ENCODE measurements around the gene SETDB1. TPM values are rescaled to one million over a fixed set of nuclear protein-coding genes. Genes with fewer than 3 reads are reported as not detected.
A peak's percentile ranks its signal among the peaks of the same experiment; 100 is the strongest.

Gene SETDB1
- total and polyA plus RNA-seq, 2 of the 13 experiments (the other 11 are each of a cell fraction or from before 2014, with no cell fraction given), result 33.1 to 34.6 TPM

DNA sequence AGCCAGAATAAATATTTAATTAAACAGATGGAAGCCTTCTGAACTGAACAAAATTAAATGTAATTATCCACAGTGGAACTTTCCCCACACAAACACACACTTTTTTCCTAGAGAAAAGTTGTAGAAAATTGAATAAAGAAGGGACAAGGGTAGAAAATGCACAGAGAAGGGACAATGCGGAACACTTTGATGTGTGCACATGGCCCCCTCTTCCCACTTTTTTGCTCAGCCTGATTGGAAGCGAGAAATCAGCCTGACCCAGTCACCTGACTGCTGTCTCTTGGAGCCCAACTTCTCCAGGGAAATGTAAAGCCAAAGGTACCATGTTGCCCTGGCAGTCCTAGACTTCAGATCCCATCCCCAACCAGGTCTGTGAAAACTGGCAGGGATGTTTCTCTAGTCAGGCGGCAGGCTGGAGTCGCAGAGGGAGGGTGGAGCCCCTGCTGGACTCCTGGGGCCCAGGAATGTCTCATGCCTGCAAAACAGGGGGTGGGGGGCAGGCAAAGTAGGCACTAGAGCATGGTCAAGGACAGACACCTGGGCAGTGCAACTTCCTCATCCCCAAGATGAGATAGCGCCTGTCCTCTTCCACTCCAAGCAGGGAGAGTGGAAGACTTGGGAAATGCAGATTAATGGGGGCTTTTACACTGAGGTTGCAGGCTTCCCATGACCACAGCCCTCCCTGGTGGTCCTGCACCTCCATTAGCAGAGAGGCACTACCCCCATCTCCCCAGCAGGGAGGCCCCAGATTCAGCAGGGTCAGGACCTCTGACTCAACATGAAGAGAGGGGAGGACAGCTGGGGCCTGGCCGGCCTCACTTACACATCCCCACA, 45.6 kb downstream of the SETDB1 start (continued):
- 0 out of 2 replicates have a peak, but pooled peaks have one; percentile 13 for TF ChIP-seq ZNF501 (CRISPR knock-in tag; IDR thresholded peaks at IDR 0.05)
- no peak for TF ChIP-seq SRSF1 (optimal IDR thresholded peaks at IDR 0.05; ENCODE audit: low read depth, low read length)
- peak; percentile 74 for TF ChIP-seq TEAD3 (CRISPR knock-in tag; optimal IDR thresholded peaks at IDR 0.05; ENCODE audit: borderline replicate concordance)
- TF ChIP-seq ZNF570 (CRISPR knock-in tag; IDR thresholded peaks at IDR 0.05; ENCODE audit: borderline replicate concordance), result no peak
- TF ChIP-seq, protein P1, sequence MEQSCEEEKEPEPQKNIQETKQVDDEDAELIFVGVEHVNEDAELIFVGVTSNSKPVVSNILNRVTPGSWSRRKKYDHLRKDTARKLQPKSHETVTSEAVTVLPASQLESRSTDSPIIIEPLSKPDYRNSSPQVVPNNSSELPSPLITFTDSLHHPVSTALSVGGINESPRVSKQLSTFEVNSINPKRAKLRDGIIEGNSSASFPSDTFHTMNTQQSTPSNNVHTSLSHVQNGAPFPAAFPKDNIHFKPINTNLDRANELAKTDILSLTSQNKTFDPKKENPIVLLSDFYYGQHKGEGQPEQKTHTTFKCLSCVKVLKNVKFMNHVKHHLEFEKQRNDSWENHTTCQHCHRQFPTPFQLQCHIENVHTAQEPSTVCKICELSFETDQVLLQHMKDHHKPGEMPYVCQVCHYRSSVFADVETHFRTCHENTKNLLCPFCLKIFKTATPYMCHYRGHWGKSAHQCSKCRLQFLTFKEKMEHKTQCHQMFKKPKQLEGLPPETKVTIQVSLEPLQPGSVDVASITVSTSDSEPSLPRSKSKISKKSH (CRISPR knock-in tag; IDR thresholded peaks at IDR 0.05; ENCODE audit: borderline replicate concordance), result peak; percentile 34; the same call in 1 of the 2 replicates
- no peak for TF ChIP-seq ZXDC (CRISPR knock-in tag; IDR thresholded peaks at IDR 0.05)
- 0 out of 2 replicates have a peak, but pooled peaks have one; percentile 62 for TF ChIP-seq JUND (CRISPR knock-in tag; IDR thresholded peaks at IDR 0.05)
- TF ChIP-seq RXRB (CRISPR knock-in tag; IDR thresholded peaks at IDR 0.05; ENCODE audit: borderline replicate concordance), result peak; percentile 49; the same call in 1 of the 2 replicates
- TF ChIP-seq, protein P2, sequence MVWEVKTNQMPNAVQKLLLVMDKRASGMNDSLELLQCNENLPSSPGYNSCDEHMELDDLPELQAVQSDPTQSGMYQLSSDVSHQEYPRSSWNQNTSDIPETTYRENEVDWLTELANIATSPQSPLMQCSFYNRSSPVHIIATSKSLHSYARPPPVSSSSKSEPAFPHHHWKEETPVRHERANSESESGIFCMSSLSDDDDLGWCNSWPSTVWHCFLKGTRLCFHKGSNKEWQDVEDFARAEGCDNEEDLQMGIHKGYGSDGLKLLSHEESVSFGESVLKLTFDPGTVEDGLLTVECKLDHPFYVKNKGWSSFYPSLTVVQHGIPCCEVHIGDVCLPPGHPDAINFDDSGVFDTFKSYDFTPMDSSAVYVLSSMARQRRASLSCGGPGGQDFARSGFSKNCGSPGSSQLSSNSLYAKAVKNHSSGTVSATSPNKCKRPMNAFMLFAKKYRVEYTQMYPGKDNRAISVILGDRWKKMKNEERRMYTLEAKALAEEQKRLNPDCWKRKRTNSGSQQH (CRISPR knock-in tag; IDR thresholded peaks at IDR 0.05; ENCODE audit: low read depth), result peak; percentile 40; the same call in 1 of the 2 replicates
- TF ChIP-seq ZBTB7B (CRISPR knock-in tag; IDR thresholded peaks at IDR 0.05), result no peak; the same call in 1 of the 2 replicates
- no peak for TF ChIP-seq ZNF484 (CRISPR knock-in tag; IDR thresholded peaks at IDR 0.05; ENCODE audit: borderline replicate concordance, low read depth)
- TF ChIP-seq ZZZ3 (CRISPR knock-in tag; IDR thresholded peaks at IDR 0.05; ENCODE audit: borderline replicate concordance), result no peak
- peak; percentile 76 for TF ChIP-seq GFI1 (CRISPR knock-in tag; IDR thresholded peaks at IDR 0.05; ENCODE audit: borderline replicate concordance)
- no peak for TF ChIP-seq MED1 (CRISPR knock-in tag; IDR thresholded peaks at IDR 0.05)
- TF ChIP-seq NCOR1 (IDR thresholded peaks at IDR 0.05; ENCODE audit: borderline replicate concordance, low read length), result peak; percentile 93
- 0 out of 2 replicates have a peak, but pooled peaks have one; percentile 59 for TF ChIP-seq ZNF784 (CRISPR knock-in tag; IDR thresholded peaks at IDR 0.05; ENCODE audit: borderline replicate concordance)
- peak; percentile 31; the same call in 1 of the 2 replicates for TF ChIP-seq ZMYM2 (CRISPR knock-in tag; IDR thresholded peaks at IDR 0.05)
- TF ChIP-seq SOX5 (CRISPR knock-in tag; IDR thresholded peaks at IDR 0.05; ENCODE audit: borderline replicate concordance), result no peak
- TF ChIP-seq CBX5 (CRISPR knock-in tag; IDR thresholded peaks at IDR 0.05; ENCODE audit: borderline replicate concordance), result peak; percentile 42; the same call in 1 of the 2 replicates
- TF ChIP-seq RARG (CRISPR knock-in tag; IDR thresholded peaks at IDR 0.05; ENCODE audit: low read depth), result no peak
- TF ChIP-seq ZNF232 (CRISPR knock-in tag; IDR thresholded peaks at IDR 0.05; ENCODE audit: borderline replicate concordance), result 0 out of 2 replicates have a peak, but pooled peaks have one; percentile 33
- TF ChIP-seq, protein P3, sequence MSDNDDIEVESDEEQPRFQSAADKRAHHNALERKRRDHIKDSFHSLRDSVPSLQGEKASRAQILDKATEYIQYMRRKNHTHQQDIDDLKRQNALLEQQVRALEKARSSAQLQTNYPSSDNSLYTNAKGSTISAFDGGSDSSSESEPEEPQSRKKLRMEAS (IDR thresholded peaks at IDR 0.05), result peak; percentile 66
- TF ChIP-seq MATR3 (CRISPR knock-in tag; IDR thresholded peaks at IDR 0.05), result no peak
